Umbilical cord (tissue), 2 donors: ENCODE measurements around the gene MCHR1. TPM values are rescaled to one million over a fixed set of nuclear protein-coding genes. Genes with fewer than 3 reads are reported as not detected.
"Not testable (repeated sequence)": the region's sequence is repeated elsewhere in the genome, so short reads cannot be mapped to it uniquely, and the experiment has no call there.

Experiments used
- DNase-seq: peaks from one replicate; pipeline ENCODE4 v3.0.0-alpha.2; 2015; ENCODE audit warnings: low spot score
- total RNA-seq: library from RNA; depleted of rRNA; stranded (reverse); fragments of >200 nt; gene quantifications from one replicate; pipeline ENCODE4 v1.2.3, GENCODE V29; 2014; ENCODE audit warnings: low replicate concordance; ENCODE audit not compliant: insufficient read depth

MCHR1 gene
- total RNA-seq, 1 donor from 2014 or later, result 1.4 TPM

- no peak for DNase-seq
Observed at GRCh38 chr22:40687706-40688105, 8.4 kb downstream of the MCHR1 start.

- no peak for DNase-seq
Observed at GRCh38 chr22:40690370-40690769, 11.1 kb downstream of the MCHR1 start.

DNA sequence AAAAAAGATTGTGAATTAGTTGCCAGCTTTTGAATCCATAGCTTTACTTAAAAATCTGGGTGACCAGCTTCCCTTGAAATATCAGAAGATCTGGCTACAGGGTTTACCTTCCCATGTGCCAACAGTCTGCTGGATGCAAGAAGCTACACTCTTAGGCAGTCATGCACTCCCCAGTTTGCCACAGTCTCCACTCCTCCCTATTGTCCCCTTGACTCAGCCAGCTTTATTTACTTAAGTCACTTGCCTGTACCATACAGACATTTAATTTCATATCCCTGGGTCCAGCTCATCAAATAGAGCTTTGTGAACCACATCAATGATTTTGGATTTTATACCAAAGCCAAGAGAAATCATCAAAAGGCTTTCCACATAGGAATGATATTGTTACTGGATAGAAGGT, 12.2 kb downstream of the MCHR1 start:
- no peak for DNase-seq

GRCh38 chr22:40694411-40694810, 15.1 kb downstream of the MCHR1 start:
- peak; percentile 81 for DNase-seq

- no peak for DNase-seq
Observed at GRCh38 chr22:40701274-40701673, 22.0 kb downstream of the MCHR1 start.

GRCh38 chr22:40703174-40703573, 23.9 kb downstream of the MCHR1 start:
- no peak for DNase-seq

- peak; percentile 48 for DNase-seq
Observed at GRCh38 chr22:40703736-40704135, 24.5 kb downstream of the MCHR1 start.

DNA sequence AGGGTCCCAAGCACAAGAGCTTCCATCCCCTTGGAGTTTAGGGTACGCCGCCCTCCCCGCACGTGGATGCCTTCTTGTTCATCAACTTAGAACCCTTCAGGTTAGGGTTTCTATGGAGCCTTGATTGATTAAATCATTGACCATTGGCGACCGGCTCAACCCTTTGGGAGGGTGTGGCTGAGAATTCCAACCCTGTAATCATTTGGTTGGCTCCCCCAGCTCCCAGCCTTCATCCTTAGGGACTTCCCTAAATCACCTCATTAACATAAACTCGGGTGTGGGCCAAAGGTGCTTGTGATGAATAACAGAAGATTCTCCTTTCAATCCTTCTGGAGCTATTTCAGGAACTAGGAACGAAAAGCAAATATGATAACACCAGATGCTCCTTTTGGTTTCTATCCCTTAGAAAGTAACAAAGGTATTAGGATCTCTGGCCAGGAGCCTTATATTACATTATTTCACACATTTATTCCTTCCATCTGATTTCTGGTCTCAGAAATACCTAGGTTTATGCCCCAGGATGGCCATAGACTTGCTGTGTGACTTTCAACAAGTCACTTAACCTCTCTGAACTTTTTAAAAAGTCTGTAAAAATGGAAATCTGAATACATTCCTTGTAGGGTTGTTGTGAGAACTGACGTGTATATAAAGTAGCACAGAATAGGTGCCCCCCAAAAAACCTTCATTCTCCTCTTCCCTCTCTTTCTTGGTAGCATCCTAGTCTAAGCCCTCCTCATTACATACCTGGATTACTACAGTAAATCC, 26.8 kb downstream of the MCHR1 start:
- DNase-seq, result no peak

DNA sequence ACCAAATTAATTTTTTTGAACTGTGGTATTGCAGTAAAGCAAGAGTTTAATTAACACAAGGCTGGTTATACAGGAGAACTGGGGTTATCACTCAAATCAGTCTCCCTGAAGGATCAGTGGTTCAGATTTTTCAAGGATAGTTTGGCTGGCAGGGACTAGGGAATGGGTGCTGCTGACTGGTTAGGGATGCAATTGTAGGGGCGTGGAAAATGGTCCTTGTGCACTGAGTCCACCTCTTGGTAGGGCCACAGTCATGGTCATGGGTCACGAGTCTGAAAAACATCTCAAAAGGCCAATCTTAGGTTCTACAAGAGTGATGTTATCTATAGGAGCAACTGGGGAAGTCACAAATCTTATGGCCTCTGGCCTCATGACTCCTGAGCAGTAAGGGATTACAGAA, 27.9 kb downstream of the MCHR1 start:
- no peak for DNase-seq

GRCh38 chr22:40708177-40708576, 28.9 kb downstream of the MCHR1 start:
- no peak for DNase-seq

- peak; percentile 94 for DNase-seq
Observed at GRCh38 chr22:40709752-40710413, 30.6 kb downstream of the MCHR1 start.

DNA sequence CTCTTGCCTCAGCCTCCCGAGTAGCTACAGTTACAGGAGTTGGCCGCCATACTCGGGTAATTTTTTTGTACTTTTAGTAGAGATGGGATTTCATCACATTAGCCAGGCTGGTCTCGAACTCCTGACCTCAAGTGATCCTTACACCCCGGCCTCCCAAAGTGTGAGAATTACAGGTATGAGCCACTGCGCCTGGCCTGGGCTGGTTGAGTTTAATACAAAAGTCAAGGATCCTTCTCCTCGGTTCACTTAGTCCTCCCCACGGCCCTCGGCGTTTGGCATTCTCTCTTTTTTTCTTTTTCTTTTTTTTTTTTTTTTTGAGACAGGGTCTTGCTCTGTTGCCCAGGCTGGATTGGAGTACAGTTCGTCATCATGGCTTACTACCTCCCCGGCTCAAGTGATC, 33.0 kb downstream of the MCHR1 start:
- no peak for DNase-seq

GRCh38 chr22:40714499-40715337, 35.4 kb downstream of the MCHR1 start:
- DNase-seq, result peak; percentile 58

DNA sequence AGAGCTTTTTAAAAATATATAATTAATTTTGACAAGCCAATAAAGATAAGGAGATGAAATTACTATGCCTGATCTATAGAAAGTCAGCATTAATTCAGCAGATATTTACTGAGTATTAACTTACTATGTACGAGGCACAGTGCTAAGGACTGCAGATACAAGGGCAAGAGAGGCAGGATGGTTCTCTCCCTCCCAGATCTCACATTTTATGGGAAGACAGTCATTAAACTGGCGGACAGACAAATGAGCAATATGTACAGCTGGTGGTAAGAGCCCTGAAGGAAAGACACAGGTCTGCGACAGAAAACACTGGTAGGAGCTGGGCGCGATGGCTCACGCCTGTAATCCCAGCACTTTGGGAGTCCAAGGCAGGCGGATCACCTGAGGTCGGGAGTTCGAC, 36.8 kb downstream of the MCHR1 start:
- DNase-seq, result peak; percentile 55

DNA sequence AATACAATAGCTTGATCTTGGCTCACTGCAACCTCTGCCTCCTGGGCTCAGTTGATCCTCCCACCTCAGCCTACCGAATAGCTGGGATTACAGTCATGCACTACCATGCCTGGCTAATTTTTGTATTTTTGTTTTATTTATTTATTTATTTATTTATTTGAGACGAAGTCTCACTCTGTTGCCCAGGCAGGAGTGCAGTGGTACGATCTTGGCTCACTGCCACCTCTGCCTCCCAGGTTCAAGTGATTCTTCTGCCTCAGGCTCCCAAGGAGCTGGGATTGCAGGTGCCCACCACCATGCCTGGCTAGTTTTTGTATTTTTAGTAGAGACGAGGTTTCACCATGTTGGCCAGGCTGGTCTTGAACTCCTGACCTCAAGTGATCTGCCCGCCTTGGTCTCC, 38.4 kb downstream of the MCHR1 start:
- DNase-seq, result not testable (repeated sequence)

- DNase-seq, result no peak
Observed at GRCh38 chr22:40718250-40719204, 39.2 kb downstream of the MCHR1 start.

- no peak for DNase-seq
Observed at GRCh38 chr22:40719599-40719998, 40.3 kb downstream of the MCHR1 start.

GRCh38 chr22:40720156-40720537, 40.9 kb downstream of the MCHR1 start:
- not testable (repeated sequence) for DNase-seq

DNA sequence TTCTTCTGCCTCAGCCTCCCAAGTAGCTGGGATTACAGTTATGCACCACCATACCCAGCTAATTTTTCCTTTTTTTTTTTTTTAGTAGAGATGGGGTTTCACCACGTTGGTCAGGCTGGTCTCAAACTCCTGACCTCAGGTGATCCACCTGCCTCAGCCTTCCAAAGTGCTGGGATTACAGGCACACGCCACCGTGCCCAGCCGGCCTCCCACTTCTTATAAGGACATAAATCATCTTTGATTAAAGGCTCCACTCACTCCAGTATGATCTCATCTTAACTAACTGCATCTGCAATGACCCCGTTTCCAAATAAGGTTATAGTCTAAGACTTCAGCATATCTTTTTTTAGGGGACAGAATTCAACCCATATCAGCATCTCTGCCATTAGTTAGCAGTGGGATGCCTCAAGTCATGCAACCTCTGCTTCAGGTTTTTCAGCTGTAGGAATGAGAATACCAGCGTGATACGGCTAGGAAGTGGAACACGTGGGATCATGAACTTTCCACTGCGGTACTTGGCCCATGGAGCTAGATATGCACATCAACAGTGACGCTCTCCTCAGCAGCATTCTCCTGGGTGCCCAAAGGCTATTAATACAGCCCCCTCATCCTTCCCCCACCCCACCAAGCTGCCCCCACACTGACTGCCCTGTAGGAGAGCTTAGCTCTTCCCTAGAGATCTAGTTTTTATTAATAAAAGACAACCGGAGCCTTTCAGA, 41.4 kb downstream of the MCHR1 start:
- peak; percentile 52 for DNase-seq

DNA sequence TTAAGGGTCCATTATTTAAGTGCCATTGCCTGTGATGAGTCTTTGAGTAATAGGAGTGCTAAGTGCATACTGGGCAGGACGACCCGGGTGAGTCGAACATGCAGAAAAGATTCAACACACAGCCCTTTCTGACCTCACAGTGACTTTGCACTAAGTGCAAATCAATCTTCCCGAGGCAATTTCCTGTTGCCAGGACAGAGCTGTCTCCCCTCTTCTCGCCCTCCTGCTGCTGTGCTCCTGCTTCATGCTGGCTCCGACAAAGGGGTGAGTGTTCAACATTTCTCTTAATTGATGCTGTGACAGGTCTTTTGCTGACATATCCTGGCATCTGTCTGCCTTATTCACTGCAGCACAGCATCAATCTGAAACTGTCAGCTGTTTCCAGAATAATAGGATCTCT, 42.0 kb downstream of the MCHR1 start:
- peak; percentile 55 for DNase-seq
